Common myeloid progenitor, CD34-positive (primary cell): Measurements from ENCODE around the gene MORN4.
A peak's percentile ranks its signal among the peaks of the same experiment; 100 is the strongest.
"Not testable (repeated sequence)": the region's sequence is repeated elsewhere in the genome, so short reads cannot be mapped to it uniquely, and the experiment has no call there.

Experiments used
- CTCF ChIA-PET: fragments of 350-600 bp; sonication (Branson Sonifier 250); formaldehyde crosslinking; loops from one replicate; lab custom pipeline; 2021; ENCODE audit warnings: antibody characterized with exemption; lab: Charles Lee
- POLR2A ChIA-PET: fragments of 350-600 bp; sonication (Branson Sonifier 250); formaldehyde crosslinking; loops from one replicate; lab custom pipeline; 2021; ENCODE audit warnings: antibody characterized with exemption; lab: Charles Lee
- DNase-seq, 3 donors: peaks; one replicate each; pipeline versions ENCODE4 v3.0.0 to v3.0.0-alpha.2; 2013
- H3K27ac ChIP-seq, 2 experiments: 1 replicate in 1 of 2; 2 replicates in 1 of 2; pipeline ENCODE4 v1.7.0; 2013; ENCODE audit warnings: inconsistent platforms in 2 of 2, low read length in 2 of 2, mild to moderate bottlenecking in 2 of 2, low read depth in 1 of 2, moderate library complexity in 1 of 2; ENCODE audit not compliant: severe bottlenecking in 2 of 2, insufficient read depth in 1 of 2, poor library complexity in 1 of 2
- H3K27me3 ChIP-seq, 5 experiments: replicated peaks in 2 of 5; 1 replicate in 3 of 5; 2 replicates in 2 of 5; pipeline versions ENCODE4 v1.6.1 to v1.7.0; 2013; ENCODE audit warnings: low read length in 4 of 5, mild to moderate bottlenecking in 2 of 5, moderate library complexity in 2 of 5, inconsistent platforms in 1 of 5; ENCODE audit not compliant: insufficient read depth in 5 of 5, control insufficient read depth in 4 of 5
- H3K36me3 ChIP-seq, 4 experiments: 1 replicate in 2 of 4; 2 replicates in 2 of 4; pipeline versions ENCODE4 v1.6.1 to v1.7.0; 2013; ENCODE audit warnings: low read length in 3 of 4, control low read depth in 1 of 4, mild to moderate bottlenecking in 1 of 4; ENCODE audit not compliant: control insufficient read depth in 4 of 4, insufficient read depth in 4 of 4
- H3K4me1 ChIP-seq, 4 experiments: 1 replicate in 3 of 4; 2 replicates in 1 of 4; pipeline versions ENCODE4 v1.6.1 to v1.7.1; 2013; ENCODE audit warnings: low read length in 3 of 4, mild to moderate bottlenecking in 3 of 4, control low read depth in 1 of 4, inconsistent platforms in 1 of 4, moderate library complexity in 1 of 4; ENCODE audit not compliant: control insufficient read depth in 4 of 4, insufficient read depth in 4 of 4; ENCODE audit errors: control extremely low read depth in 1 of 4
- H3K4me3 ChIP-seq, 7 experiments: 1 replicate in 4 of 7; 2 replicates in 3 of 7; pipeline versions ENCODE4 v1.5.1 to v1.7.0; 2013; ENCODE audit warnings: mild to moderate bottlenecking in 7 of 7, low read length in 6 of 7, moderate library complexity in 6 of 7, inconsistent platforms in 2 of 7, low read depth in 2 of 7, control low read depth in 1 of 7; ENCODE audit not compliant: insufficient read depth in 4 of 7, control insufficient read depth in 1 of 7; ENCODE audit errors: extremely low read depth in 1 of 7
- H3K9me3 ChIP-seq, 5 experiments: 1 replicate in 4 of 5; 2 replicates in 1 of 5; pipeline versions ENCODE4 v1.6.1 to v1.7.1; 2013; ENCODE audit warnings: low read length in 4 of 5, mild to moderate bottlenecking in 2 of 5, inconsistent platforms in 1 of 5, low read depth in 1 of 5, moderate library complexity in 1 of 5; ENCODE audit not compliant: control insufficient read depth in 4 of 5, insufficient read depth in 2 of 5; ENCODE audit errors: control extremely low read depth in 1 of 5
- WGBS: methylation state at CpG from one replicate; pipeline ENCODE4 v1.1.5; 2013; ENCODE audit not compliant: insufficient coverage; 5-methylcytosine and 5-hydroxymethylcytosine counted together

Gene MORN4

DNA sequence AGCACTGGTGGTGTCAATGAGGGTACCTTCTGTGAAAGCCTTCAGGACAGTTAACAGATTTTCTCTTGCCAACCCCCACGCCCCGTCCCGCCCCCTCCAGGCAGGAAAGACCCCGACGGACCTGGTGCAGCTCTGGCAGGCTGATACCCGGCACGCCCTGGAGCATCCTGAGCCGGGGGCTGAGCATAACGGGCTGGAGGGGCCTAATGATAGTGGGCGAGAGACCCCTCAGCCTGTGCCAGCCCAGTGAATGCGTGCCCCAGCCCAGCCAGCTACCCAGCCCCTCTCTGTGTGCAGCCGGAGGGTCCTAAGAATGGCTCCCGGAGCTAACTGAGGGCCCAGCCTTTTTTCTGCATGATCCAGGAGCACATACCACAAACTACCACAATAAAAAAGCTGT, 49.8 kb downstream of the MORN4 start:
- 95% methylated on average over 11 of the region's 13 CpGs for WGBS
- H3K27me3 ChIP-seq, result peaks cover 0 to 5% (median 3%) of the 10 kb centered on the region in 5 experiments
- POLR2A ChIA-PET, result no interaction called here
- CTCF ChIA-PET, result interaction anchor here (1.3 to 2.1 kb wide), 3 partner anchors 8 to 29 kb away, joined by 4 to 6 read pairs (median 5); no protein-coding TSS in a partner anchor
- DNase-seq, result no peak
- H3K4me3 ChIP-seq, result no peak overlapping the region
- H3K9me3 ChIP-seq, result no peaks in the 10 kb centered on the region
- H3K36me3 ChIP-seq, result no peaks in the 10 kb centered on the region
- no peaks in the 10 kb centered on the region for H3K4me1 ChIP-seq
- no peak overlapping the region for H3K27ac ChIP-seq

DNA sequence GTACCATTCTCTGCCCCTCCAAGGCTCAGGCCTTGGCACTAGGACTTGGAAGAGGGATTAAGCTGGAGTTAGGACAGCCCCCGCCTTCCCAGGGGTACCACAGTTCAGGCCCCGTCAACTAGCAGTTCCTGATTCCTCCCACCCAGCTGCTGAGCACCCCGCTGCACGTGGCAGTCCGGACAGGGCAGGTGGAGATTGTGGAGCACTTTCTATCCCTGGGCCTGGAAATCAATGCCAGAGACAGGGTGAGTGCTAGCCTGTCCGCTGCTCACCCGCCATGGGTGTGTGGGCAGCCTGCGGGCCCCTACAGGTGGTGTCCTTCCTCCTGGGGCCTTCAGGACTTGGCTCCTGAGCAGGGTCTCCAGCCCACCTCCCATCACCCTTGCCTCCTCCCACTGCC, 51.1 kb downstream of the MORN4 start:
- Histone ChIP-seq H3K4me1 (no peaks in the 10 kb centered on the region), H3K27me3 (peaks cover 0 to 15% (median 3%) of the 10 kb centered on the region in 5 experiments), H3K36me3 (no peaks in the 10 kb centered on the region), H3K9me3 (no peaks in the 10 kb centered on the region), H3K4me3 (no peak overlapping the region), H3K27ac (no peak overlapping the region)
- WGBS, result 100% methylated on average over 7 of the region's 8 CpGs
- POLR2A ChIA-PET, result no interaction called here
- no peak for DNase-seq
- CTCF ChIA-PET, result interaction anchor here (1.0 to 1.1 kb wide), 2 partner anchors 9 to 115 kb away, joined by 3 to 5 read pairs; partner anchors contain the start of gene ANKRD2

DNA sequence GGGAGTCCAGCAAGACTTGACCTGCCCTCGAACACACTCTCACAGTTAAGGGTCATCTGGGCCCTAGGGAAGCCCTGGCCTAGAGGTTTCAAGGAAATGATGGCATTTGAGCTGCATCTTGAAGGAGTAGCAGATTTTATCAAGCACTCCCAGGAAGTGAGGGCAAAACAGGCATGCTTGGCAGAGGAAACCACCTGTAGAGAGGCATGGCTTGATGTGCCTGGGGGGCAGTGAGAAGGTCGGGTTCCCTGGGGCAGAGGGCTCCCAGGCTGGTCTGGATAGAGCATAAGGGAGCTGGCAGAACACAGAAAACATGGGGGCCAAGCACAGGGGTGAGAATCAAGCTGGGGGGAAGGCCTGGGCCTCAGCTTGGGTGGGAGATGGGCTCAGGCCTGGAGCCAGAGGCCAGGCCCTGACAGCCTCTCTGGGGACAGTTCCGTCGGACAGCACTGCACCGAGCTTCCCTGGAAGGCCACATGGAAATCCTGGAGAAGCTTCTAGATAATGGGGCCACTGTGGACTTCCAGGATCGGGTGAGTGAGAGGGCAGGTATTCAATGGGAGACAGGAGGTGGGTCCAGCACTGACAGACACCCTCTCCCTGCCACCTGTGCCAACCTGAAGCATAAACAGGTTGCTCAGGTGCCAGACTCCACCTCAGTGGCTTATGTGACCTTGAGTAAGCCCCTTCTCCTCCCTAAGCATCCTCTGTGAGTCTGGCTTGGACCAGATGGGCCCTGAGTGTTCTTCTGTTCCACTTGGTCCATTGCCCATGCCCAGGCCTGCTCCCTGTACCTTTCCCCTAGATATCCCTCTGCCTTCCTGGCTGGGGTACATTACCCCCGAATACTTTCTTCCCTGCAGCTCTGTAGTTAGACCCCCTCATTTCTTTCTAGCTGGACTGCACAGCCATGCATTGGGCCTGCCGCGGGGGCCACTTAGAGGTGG, 52.6 kb downstream of the MORN4 start:
- Histone ChIP-seq H3K4me3 (no peak overlapping the region), H3K4me1 (no peaks in the 10 kb centered on the region), H3K27ac (no peak overlapping the region), H3K27me3 (peaks cover 0 to 15% (median 3%) of the 10 kb centered on the region in 5 experiments), H3K9me3 (no peaks in the 10 kb centered on the region), H3K36me3 (no peaks in the 10 kb centered on the region)
- WGBS, result 99% methylated on average over 8 of the region's 9 CpGs
- POLR2A ChIA-PET, result no interaction called here
- CTCF ChIA-PET, result interaction anchor here (1.1 to 1.2 kb wide), 3 partner anchors 8 to 144 kb away, joined by 3 to 5 read pairs (median 3); partner anchors contain the start of genes ANKRD2 and C10orf62
- DNase-seq, result no peak

DNA sequence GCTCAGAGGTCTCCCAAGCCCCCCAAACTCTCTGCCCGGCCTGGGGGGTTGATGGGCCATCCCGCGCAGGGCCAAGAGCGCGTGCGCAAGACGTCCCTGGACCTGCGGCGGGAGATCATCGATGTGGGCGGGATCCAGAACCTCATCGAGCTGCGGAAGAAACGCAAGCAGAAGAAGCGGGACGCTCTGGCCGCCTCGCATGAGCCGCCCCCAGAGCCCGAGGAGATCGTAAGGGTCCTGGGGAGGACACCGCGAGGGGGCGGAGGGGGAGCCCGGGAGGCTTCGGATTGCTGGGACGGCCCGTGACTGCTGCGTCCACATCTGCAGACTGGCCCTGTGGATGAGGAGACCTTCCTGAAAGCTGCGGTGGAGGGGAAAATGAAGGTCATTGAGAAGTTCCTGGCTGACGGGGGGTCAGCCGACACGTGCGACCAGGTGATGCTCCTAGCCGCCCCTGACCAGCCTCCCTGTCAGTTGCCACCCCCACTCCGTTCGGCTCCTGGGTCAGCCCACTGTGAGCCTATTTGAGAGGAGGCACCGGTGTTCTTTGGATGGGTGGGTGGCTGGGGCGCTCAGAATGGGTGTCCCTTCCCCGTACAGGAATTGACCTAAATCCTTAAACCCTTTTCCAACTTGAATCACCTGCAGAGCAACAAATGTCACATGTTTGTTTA, 55.0 kb downstream of the MORN4 start:
- Histone ChIP-seq H3K4me3 (peak overlapping the region in 1 of 7 experiments; percentile 8), H3K9me3 (no peaks in the 10 kb centered on the region), H3K36me3 (no peaks in the 10 kb centered on the region), H3K4me1 (no peaks in the 10 kb centered on the region), H3K27ac (no peak overlapping the region), H3K27me3 (peaks cover 0 to 15% (median 3%) of the 10 kb centered on the region in 5 experiments)
- WGBS, result 77% methylated on average over 31 of the region's 40 CpGs
- no peak for DNase-seq
- ChIA-PET POLR2A (no interaction called here), CTCF (interaction anchor here (1.5 kb wide), 1 partner anchor 10 kb away, joined by 4 read pairs; no protein-coding TSS in a partner anchor)

DNA sequence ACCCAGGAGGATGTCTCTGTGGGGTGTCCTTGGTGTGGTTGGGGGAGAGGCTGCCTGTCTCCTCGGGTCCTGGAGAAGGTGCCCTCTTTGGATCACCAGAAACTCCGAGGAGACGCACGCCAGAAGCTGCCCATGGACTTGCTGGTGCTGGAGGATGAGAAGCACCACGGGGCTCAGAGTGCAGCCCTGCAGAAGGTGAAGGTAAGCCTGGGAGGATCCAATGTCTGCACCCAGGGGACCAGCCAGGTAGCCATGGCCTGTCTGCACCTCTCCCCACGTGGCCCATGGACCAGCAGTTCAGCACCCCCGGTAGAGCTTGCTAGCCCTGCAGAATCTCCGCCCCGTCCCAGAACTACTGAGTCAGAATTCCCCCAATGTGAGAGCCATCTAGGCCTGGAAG, 55.6 kb downstream of the MORN4 start:
- H3K27me3 ChIP-seq, result peaks cover 0 to 15% (median 3%) of the 10 kb centered on the region in 5 experiments
- POLR2A ChIA-PET, result no interaction called here
- H3K27ac ChIP-seq, result no peak overlapping the region
- no peak for DNase-seq
- no peaks in the 10 kb centered on the region for H3K9me3 ChIP-seq
- CTCF ChIA-PET, result interaction anchor here (1.5 kb wide), 1 partner anchor 9 kb away, joined by 4 read pairs; no protein-coding TSS in a partner anchor
- no peak overlapping the region for H3K4me3 ChIP-seq
- WGBS, result 76% methylated on average over 9 of the region's 9 CpGs
- no peaks in the 10 kb centered on the region for H3K4me1 ChIP-seq
- H3K36me3 ChIP-seq, result no peaks in the 10 kb centered on the region

DNA sequence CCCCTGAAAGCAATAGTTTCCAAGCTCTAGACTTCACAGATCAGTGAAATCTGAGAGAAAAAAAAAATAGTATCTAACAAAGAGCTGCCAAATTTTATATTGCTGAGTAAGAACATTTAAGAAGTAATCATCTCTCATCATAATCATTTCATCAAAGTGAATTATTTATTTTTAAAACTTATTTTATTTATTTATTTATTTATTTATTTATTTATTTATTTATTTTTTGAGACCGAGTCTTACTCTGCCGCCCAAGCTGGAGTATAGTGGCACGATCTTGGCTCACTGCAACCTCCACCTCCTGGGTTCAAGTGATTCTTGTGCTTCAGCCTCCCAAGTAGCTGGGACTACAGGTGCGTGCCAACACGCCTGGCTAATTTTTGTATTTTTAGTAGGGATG, 56.8 kb downstream of the MORN4 start:
- H3K36me3 ChIP-seq, DNase-seq, H3K4me1 ChIP-seq, H3K9me3 ChIP-seq, H3K27ac ChIP-seq, H3K4me3 ChIP-seq: not testable (repeated sequence)
- ChIA-PET POLR2A (interaction anchor here (0.6 kb wide), 1 partner anchor 285 kb away, joined by 3 read pairs; no protein-coding TSS in a partner anchor), CTCF (interaction anchor here (1.1 to 1.5 kb wide), 4 partner anchors 7 to 39 kb away, joined by 3 to 4 read pairs (median 4); partner anchors contain the start of gene HOGA1)
- peaks cover 0 to 15% (median 3%) of the 10 kb centered on the region in 5 experiments for H3K27me3 ChIP-seq
- WGBS, result no CpG with 5 or more reads among the region's 5 CpGs
